ENCODE measurements around the gene PBX1.
A peak's percentile ranks its signal among the peaks of the same experiment; 100 is the strongest.

Gene PBX1

GRCh38 chr1:164668491-164669400 lies 109.8 kb downstream of the PBX1 start:
- DNase-seq (ENCODE audit: low spot score) = no peak

- no peak for DNase-seq (ENCODE audit: low spot score)
Observed at GRCh38 chr1:164670026-164670425, 111.0 kb downstream of the PBX1 start.

- no peak for DNase-seq (ENCODE audit: low spot score)
Observed at GRCh38 chr1:164670786-164671185, 111.8 kb downstream of the PBX1 start.

- DNase-seq (ENCODE audit: low spot score) = no peak
Observed at GRCh38 chr1:164671323-164671965, 112.5 kb downstream of the PBX1 start.

- no peak for DNase-seq (ENCODE audit: low spot score)
Observed at GRCh38 chr1:164671966-164672571, 113.1 kb downstream of the PBX1 start.

- no peak for DNase-seq (ENCODE audit: low spot score)
Observed at GRCh38 chr1:164672588-164672987, 113.6 kb downstream of the PBX1 start.

GRCh38 chr1:164673584-164674214 lies 114.7 kb downstream of the PBX1 start:
- no peak for DNase-seq (ENCODE audit: low spot score)

GRCh38 chr1:164675342-164675904 lies 116.4 kb downstream of the PBX1 start:
- DNase-seq (ENCODE audit: low spot score) = peak; percentile 51

- no peak for DNase-seq (ENCODE audit: low spot score)
Observed at GRCh38 chr1:164678136-164678700, 119.2 kb downstream of the PBX1 start.

GRCh38 chr1:164682570-164682969 lies 123.6 kb downstream of the PBX1 start:
- DNase-seq (ENCODE audit: low spot score) = peak; percentile 51

- DNase-seq (ENCODE audit: low spot score) = peak; percentile 72
Observed at GRCh38 chr1:164683235-164683634, 124.3 kb downstream of the PBX1 start.

GRCh38 chr1:164685266-164686035 lies 126.5 kb downstream of the PBX1 start:
- no peak for DNase-seq (ENCODE audit: low spot score)

- DNase-seq (ENCODE audit: low spot score) = no peak
Observed at GRCh38 chr1:164687777-164688176, 128.8 kb downstream of the PBX1 start.

- peak; percentile 30 for DNase-seq (ENCODE audit: low spot score)
Observed at GRCh38 chr1:164688791-164689190, 129.8 kb downstream of the PBX1 start.

- DNase-seq (ENCODE audit: low spot score) = no peak
Observed at GRCh38 chr1:164689672-164690511, 130.9 kb downstream of the PBX1 start.

GRCh38 chr1:164692420-164692819 lies 133.4 kb downstream of the PBX1 start:
- no peak for DNase-seq (ENCODE audit: low spot score)

- no peak for DNase-seq (ENCODE audit: low spot score)
Observed at GRCh38 chr1:164693564-164694359, 134.8 kb downstream of the PBX1 start.

GRCh38 chr1:164694505-164694904 lies 135.5 kb downstream of the PBX1 start:
- DNase-seq (ENCODE audit: low spot score) = no peak

- no peak for DNase-seq (ENCODE audit: low spot score)
Observed at GRCh38 chr1:164695956-164696665, 137.1 kb downstream of the PBX1 start.
